SU-DHL-6 (cell line): ENCODE measurements around the gene TALDO1.

Source experiments
- EZH2phosphoT487 ChIP-seq: fragments of 200-600 bp; sonication (generic), shearing (Covaris generic); conservative IDR thresholded peaks from 2 replicates; pipeline ENCODE4 v1.6.1; 2018; ENCODE audit warnings: mild to moderate bottlenecking, antibody characterized with exemption, low read length, moderate library complexity, mixed read lengths
- TF ChIP-seq, protein P1 (sequence below): fragments of 200-600 bp; sonication (generic); IDR thresholded peaks from one replicate; pipeline ENCODE4 v1.5.1; 2017; ENCODE audit warnings: antibody characterized with exemption, mild to moderate bottlenecking, low read length, moderate library complexity; ENCODE audit not compliant: insufficient read depth, poor library complexity, severe bottlenecking

DNA sequence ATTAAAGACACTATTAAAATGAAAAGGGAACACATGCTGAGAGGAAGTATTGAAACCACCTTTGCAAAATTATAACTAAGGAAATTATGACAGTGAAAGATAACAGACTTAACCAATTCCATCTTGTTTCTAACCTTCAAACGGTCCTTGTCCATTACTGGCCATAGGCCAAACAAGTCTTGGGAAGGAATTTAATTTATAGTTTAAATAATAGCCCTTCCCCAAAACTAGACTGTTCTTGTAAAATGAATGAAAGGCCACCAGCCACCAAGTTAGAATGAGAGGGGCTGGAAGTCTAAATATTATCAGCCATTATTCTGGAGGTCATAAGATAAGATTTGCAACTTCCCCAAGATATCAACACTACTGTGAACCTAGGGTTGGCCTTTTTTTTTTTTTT lies 1.8 kb upstream of the TALDO1 start:
- TF ChIP-seq, protein P1, sequence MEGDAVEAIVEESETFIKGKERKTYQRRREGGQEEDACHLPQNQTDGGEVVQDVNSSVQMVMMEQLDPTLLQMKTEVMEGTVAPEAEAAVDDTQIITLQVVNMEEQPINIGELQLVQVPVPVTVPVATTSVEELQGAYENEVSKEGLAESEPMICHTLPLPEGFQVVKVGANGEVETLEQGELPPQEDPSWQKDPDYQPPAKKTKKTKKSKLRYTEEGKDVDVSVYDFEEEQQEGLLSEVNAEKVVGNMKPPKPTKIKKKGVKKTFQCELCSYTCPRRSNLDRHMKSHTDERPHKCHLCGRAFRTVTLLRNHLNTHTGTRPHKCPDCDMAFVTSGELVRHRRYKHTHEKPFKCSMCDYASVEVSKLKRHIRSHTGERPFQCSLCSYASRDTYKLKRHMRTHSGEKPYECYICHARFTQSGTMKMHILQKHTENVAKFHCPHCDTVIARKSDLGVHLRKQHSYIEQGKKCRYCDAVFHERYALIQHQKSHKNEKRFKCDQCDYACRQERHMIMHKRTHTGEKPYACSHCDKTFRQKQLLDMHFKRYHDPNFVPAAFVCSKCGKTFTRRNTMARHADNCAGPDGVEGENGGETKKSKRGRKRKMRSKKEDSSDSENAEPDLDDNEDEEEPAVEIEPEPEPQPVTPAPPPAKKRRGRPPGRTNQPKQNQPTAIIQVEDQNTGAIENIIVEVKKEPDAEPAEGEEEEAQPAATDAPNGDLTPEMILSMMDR, result no peak
- no peak for TF ChIP-seq EZH2phosphoT487
